NCI-H2029 (cell line): Measurements from ENCODE around the gene B3GALT5.
"Not testable (repeated sequence)": the region's sequence is repeated elsewhere in the genome, so short reads cannot be mapped to it uniquely, and the experiment has no call there.

Experiments
- DNase-seq: peaks from one replicate; lab custom pipeline; 2025; lab: John Stamatoyannopoulos, UW

The B3GALT5 gene

GRCh38 chr21:39667353-39667891, 54.7 kb downstream of the B3GALT5 start:
- DNase-seq: no peak

- no peak for DNase-seq
Measured at GRCh38 chr21:39668369-39668768, 55.6 kb downstream of the B3GALT5 start.

- peak; percentile 79 for DNase-seq
Measured at GRCh38 chr21:39669485-39669884, 56.7 kb downstream of the B3GALT5 start.

- peak; percentile 69 for DNase-seq
Measured at GRCh38 chr21:39669976-39670661, 57.4 kb downstream of the B3GALT5 start.

GRCh38 chr21:39670701-39671100, 58.0 kb downstream of the B3GALT5 start:
- peak; percentile 86 for DNase-seq

GRCh38 chr21:39671986-39672385, 59.2 kb downstream of the B3GALT5 start:
- no peak for DNase-seq

GRCh38 chr21:39673163-39673562, 60.4 kb downstream of the B3GALT5 start:
- no peak for DNase-seq

GRCh38 chr21:39673736-39674135, 61.0 kb downstream of the B3GALT5 start:
- DNase-seq: peak; percentile 70

- peak; percentile 45 for DNase-seq
Measured at GRCh38 chr21:39674801-39675200, 62.1 kb downstream of the B3GALT5 start.

GRCh38 chr21:39675590-39675989, 62.9 kb downstream of the B3GALT5 start:
- peak; percentile 96 for DNase-seq

GRCh38 chr21:39675993-39676661, 63.4 kb downstream of the B3GALT5 start:
- peak; percentile 100 for DNase-seq

GRCh38 chr21:39680216-39680615, 67.5 kb downstream of the B3GALT5 start:
- no peak for DNase-seq

GRCh38 chr21:39681257-39681656, 68.5 kb downstream of the B3GALT5 start:
- DNase-seq: no peak

GRCh38 chr21:39681845-39682244, 69.1 kb downstream of the B3GALT5 start:
- DNase-seq: no peak

GRCh38 chr21:39685236-39685635, 72.5 kb downstream of the B3GALT5 start:
- no peak for DNase-seq

GRCh38 chr21:39685991-39686390, 73.3 kb downstream of the B3GALT5 start:
- DNase-seq: no peak

GRCh38 chr21:39686646-39687468, 74.1 kb downstream of the B3GALT5 start:
- DNase-seq: peak; percentile 49

- DNase-seq: peak; percentile 83
Measured at GRCh38 chr21:39688010-39688409, 75.3 kb downstream of the B3GALT5 start.

- DNase-seq: not testable (repeated sequence)
Measured at GRCh38 chr21:39689860-39690259, 77.1 kb downstream of the B3GALT5 start.

GRCh38 chr21:39690454-39690853, 77.7 kb downstream of the B3GALT5 start:
- DNase-seq: no peak

- no peak for DNase-seq
Measured at GRCh38 chr21:39694750-39695149, 82.0 kb downstream of the B3GALT5 start.

- no peak for DNase-seq
Measured at GRCh38 chr21:39696196-39696595, 83.5 kb downstream of the B3GALT5 start.
